Lower leg skin (tissue), 4 donors: ENCODE data around the gene SEMA6B. TPM values are rescaled to one million over a fixed set of nuclear protein-coding genes. Genes with fewer than 3 reads are reported as not detected.

Experiments used
- DNase-seq, 2 donors: peaks; one replicate each; pipeline ENCODE4 v3.0.0-alpha.2; 2019; ENCODE audit warnings: low spot score in 2 of 2
- H3K4me3 ChIP-seq: fragments of 200-600 bp; sonication (generic); 2 replicates; pipeline ENCODE4 v1.5.1; 2017; ENCODE audit warnings: mild to moderate bottlenecking, low read depth; ENCODE audit not compliant: poor library complexity, severe bottlenecking
- CTCF ChIP-seq, 3 donors: fragments of 450-650 bp; IDR thresholded peaks; one replicate each; pipeline ENCODE4 v1.5.1; 2016; ENCODE audit warnings: antibody characterized with exemption in 3 of 3, mild to moderate bottlenecking in 3 of 3, moderate library complexity in 2 of 3
- POLR2A ChIP-seq, 2 donors: fragments of 450-650 bp; IDR thresholded peaks; one replicate each; pipeline ENCODE4 v1.6.1; 2016 to 2017; ENCODE audit warnings: antibody characterized with exemption in 2 of 2, mild to moderate bottlenecking in 1 of 2, moderate library complexity in 1 of 2
- WGBS, 2 donors: methylation state at CpG; one replicate each; pipeline ENCODE4 v1.1.5; 2018; 5-methylcytosine and 5-hydroxymethylcytosine counted together
- intact Hi-C: fragments of 100-400 bp; cut with DNase I; formaldehyde crosslinking; loops from one replicate; pipeline ENCODE4 v1.15.0; 2023; ENCODE audit warnings: low total_unique reads
- total RNA-seq, 4 donors: library from RNA; depleted of rRNA; stranded (reverse); fragments of >200 nt; gene quantifications; one replicate each; pipeline ENCODE4 v1.1.0, GENCODE V29; 2016

SEMA6B gene
- total RNA-seq, 4 donors from 2014 or later, result 3.3 to 6.0 (median 3.6) TPM

GRCh38 chr19:4519521-4520277, 39.8 kb downstream of the SEMA6B start:
- no peak for TF ChIP-seq POLR2A (IDR thresholded peaks at IDR 0.05)
- TF ChIP-seq CTCF (IDR thresholded peaks at IDR 0.05), result no peak
- WGBS, 2 donors, result 30 to 32% methylated on average over 8 to 9 of the region's 9 CpGs
- intact Hi-C loops, result loop anchor here (10.0 kb wide), 1 partner anchor 245 kb away; the partner anchor contains the start of gene SHD
- no peak overlapping the region for H3K4me3 ChIP-seq
- no peak for DNase-seq

- intact Hi-C loops, result no loop called here
Measured at GRCh38 chr19:4519172-4519496, 40.4 kb downstream of the SEMA6B start.

GRCh38 chr19:4518345-4519171, 40.9 kb downstream of the SEMA6B start, which contains the start of gene PLIN4:
TSS of gene PLIN4 (minus strand) at chr19:4518486. CDS start at chr19:4518272, 214 bp downstream.
- DNase-seq, result no peak
- intact Hi-C loops, result no loop called here
- H3K4me3 ChIP-seq, result no peak within 1 kb of the TSS
- TF ChIP-seq CTCF (IDR thresholded peaks at IDR 0.05) (no peak), POLR2A (IDR thresholded peaks at IDR 0.05) (no peak)
- 50 to 60% methylated on average over 22 to 31 of the region's 34 CpGs for WGBS, 2 donors

More at GRCh38 chr19:4519172-4519496, 40.4 kb downstream of the SEMA6B start:
- no peak overlapping the region for H3K4me3 ChIP-seq
- no peak for DNase-seq
- 89 to 92% methylated on average over 6 of the region's 6 CpGs for WGBS, 2 donors
- TF ChIP-seq CTCF (IDR thresholded peaks at IDR 0.05) (no peak), POLR2A (IDR thresholded peaks at IDR 0.05) (no peak)

- intact Hi-C loops, result no loop called here
- 82 to 89% methylated on average over 15 to 24 of the region's 24 CpGs for WGBS, 2 donors
- TF ChIP-seq POLR2A (IDR thresholded peaks at IDR 0.05), result no peak
- H3K4me3 ChIP-seq, result no peak overlapping the region
- no peak for DNase-seq
Measured at GRCh38 chr19:4517451-4518057, 41.9 kb downstream of the SEMA6B start.

GRCh38 chr19:4516939-4517300, 42.6 kb downstream of the SEMA6B start:
- WGBS, 2 donors, result 20 to 32% methylated on average over 3 to 5 of the region's 8 CpGs
- no peak for TF ChIP-seq POLR2A (IDR thresholded peaks at IDR 0.05)
- TF ChIP-seq CTCF (IDR thresholded peaks at IDR 0.05), result no peak
- H3K4me3 ChIP-seq, result no peak overlapping the region
- DNase-seq, result no peak
- intact Hi-C loops, result no loop called here
